OCI-LY7 (cell line): ENCODE results near the gene CORO2B. TPM values are rescaled to one million over a fixed set of nuclear protein-coding genes. Genes with fewer than 3 reads are reported as not detected.

Experiments
- BruUV-seq: library from RNA; stranded (reverse); fragments of 400-500 nt; replicated peaks from 2 replicates; lab custom pipeline; 2021; lab: Mats Ljungman, UMichigan
- CTCF ChIA-PET: fragments of 300-600 bp; sonication (Branson Sonifier 250); formaldehyde crosslinking; loops from one replicate; lab custom pipeline; 2022; ENCODE audit warnings: antibody characterized with exemption; ENCODE audit not compliant: unreplicated experiment; lab: Charles Lee
- POLR2A ChIA-PET: fragments of 300-600 bp; sonication (Branson Sonifier 250); formaldehyde crosslinking; loops from one replicate; lab custom pipeline; 2022; ENCODE audit warnings: antibody characterized with exemption; lab: Charles Lee
- DNase-seq: peaks from one replicate; pipeline ENCODE4 v3.0.0-alpha.2; 2015; ENCODE audit warnings: low spot score
- H2AFZ ChIP-seq: fragments of 200-600 bp; sonication (generic), shearing (Covaris generic); 2 replicates; pipeline ENCODE4 v1.6.1; 2014; ENCODE audit warnings: mild to moderate bottlenecking, antibody characterized with exemption, low read length, moderate library complexity
- H3K27ac ChIP-seq: fragments of 200-600 bp; sonication (generic); 2 replicates; pipeline ENCODE4 v1.5.1; 2014; ENCODE audit warnings: mixed run types, low read depth, mild to moderate bottlenecking, moderate library complexity, low read length, inconsistent platforms; ENCODE audit not compliant: poor library complexity, severe bottlenecking
- H3K36me3 ChIP-seq: fragments of 200-600 bp; sonication (generic); 2 replicates; pipeline ENCODE4 v1.6.1; 2014; ENCODE audit warnings: mild to moderate bottlenecking, antibody characterized with exemption, low read length, moderate library complexity, mixed read lengths; ENCODE audit not compliant: insufficient read depth
- H3K4me1 ChIP-seq: fragments of 200-600 bp; sonication (generic); 2 replicates; pipeline ENCODE4 v1.5.1; 2014; ENCODE audit warnings: mild to moderate bottlenecking, low read length; ENCODE audit not compliant: insufficient read depth, poor library complexity, severe bottlenecking
- H3K4me2 ChIP-seq: fragments of 200-600 bp; sonication (generic); 2 replicates; pipeline ENCODE4 v1.6.1; 2014; ENCODE audit warnings: mild to moderate bottlenecking, low read length
- H3K4me3 ChIP-seq: fragments of 200-600 bp; sonication (generic); 2 replicates; pipeline ENCODE4 v1.5.1; 2014; ENCODE audit warnings: mild to moderate bottlenecking, low read depth, low read length; ENCODE audit not compliant: poor library complexity, severe bottlenecking
- H3K79me2 ChIP-seq: fragments of 200-600 bp; sonication (generic); 2 replicates; pipeline ENCODE4 v1.6.1; 2016; ENCODE audit warnings: low read depth, mild to moderate bottlenecking, low read length, moderate library complexity, mixed read lengths; ENCODE audit not compliant: insufficient read depth
- H3K9me2 ChIP-seq: fragments of 200-600 bp; sonication (generic); 2 replicates; pipeline ENCODE4 v1.6.1; 2016; ENCODE audit warnings: mild to moderate bottlenecking, low read length, mixed read lengths; ENCODE audit not compliant: insufficient read depth
- H3K9me3 ChIP-seq: fragments of 200-600 bp; sonication (generic); 2 replicates; pipeline ENCODE4 v1.6.1; 2014; ENCODE audit warnings: mild to moderate bottlenecking, mixed run types, low read length, mixed read lengths
- H4K20me1 ChIP-seq: fragments of 200-600 bp; sonication (generic); 2 replicates; pipeline ENCODE4 v1.6.1; 2014; ENCODE audit warnings: mild to moderate bottlenecking, antibody characterized with exemption, low read length, moderate library complexity, mixed read lengths; ENCODE audit not compliant: insufficient read depth
- CTCF ChIP-seq: fragments of 200-600 bp; sonication (generic); conservative IDR thresholded peaks from 2 replicates; pipeline ENCODE4 v1.5.1; 2014; ENCODE audit warnings: mild to moderate bottlenecking, antibody characterized with exemption, low read length, moderate library complexity, mixed read lengths
- EZH2phosphoT487 ChIP-seq: fragments of 200-600 bp; sonication (generic); IDR thresholded peaks from 2 replicates; pipeline ENCODE4 v1.6.1; 2018; ENCODE audit warnings: low read depth, borderline replicate concordance, mild to moderate bottlenecking, mixed run types, antibody characterized with exemption, low read length, moderate library complexity, mixed read lengths
- intact Hi-C: fragments of 100-400 bp; cut with micrococcal nuclease; formaldehyde crosslinking; loops from one replicate; pipeline ENCODE4 v1.10.0; 2022; ENCODE audit not compliant: unreplicated experiment
- total RNA-seq, 2 experiments: library from RNA; depleted of rRNA in 1 of 2; stranded (reverse); fragments of >200 nt in 1 of 2; shearing (Covaris generic) in 1 of 2; gene quantifications; 2 replicates each; pipeline ENCODE4 v1.2.3, GENCODE V29; 2014 to 2022

The CORO2B gene
- total RNA-seq, 2 experiments from 2014 or later, result 7.4 to 12.5 TPM

GRCh38 chr15:68570974-68571373 lies 7.8 kb upstream of the CORO2B start:
- H3K27ac ChIP-seq, result no peak overlapping the region
- BruUV-seq, result no TSS peak
- no peak for TF ChIP-seq EZH2phosphoT487
- no peak for TF ChIP-seq CTCF
- H3K4me2 ChIP-seq, result no peak overlapping the region
- CTCF ChIA-PET, result interaction anchor here (0.9 kb wide), 1 partner anchor 11 kb away, joined by 3 read pairs; no protein-coding TSS in a partner anchor
- H3K4me3 ChIP-seq, result no peak overlapping the region
- POLR2A ChIA-PET, result interaction anchor here (1.3 to 1.5 kb wide), 2 partner anchors 11 to 60 kb away, joined by 3 to 6 read pairs; no protein-coding TSS in a partner anchor
- intact Hi-C loops, result no loop called here
- peaks cover 46% of the 10 kb centered on the region for H3K4me1 ChIP-seq
- H3K79me2 ChIP-seq, result no peaks in the 10 kb centered on the region
- H3K36me3 ChIP-seq, result peaks cover under 1% of the 10 kb centered on the region; the same call in 1 of the 2 replicates
- H3K9me3 ChIP-seq, result no peaks in the 10 kb centered on the region
- DNase-seq, result no peak
- no peaks in the 10 kb centered on the region for H4K20me1 ChIP-seq
- no peak overlapping the region for H2AFZ ChIP-seq
- H3K9me2 ChIP-seq, result no peaks in the 10 kb centered on the region

DNA sequence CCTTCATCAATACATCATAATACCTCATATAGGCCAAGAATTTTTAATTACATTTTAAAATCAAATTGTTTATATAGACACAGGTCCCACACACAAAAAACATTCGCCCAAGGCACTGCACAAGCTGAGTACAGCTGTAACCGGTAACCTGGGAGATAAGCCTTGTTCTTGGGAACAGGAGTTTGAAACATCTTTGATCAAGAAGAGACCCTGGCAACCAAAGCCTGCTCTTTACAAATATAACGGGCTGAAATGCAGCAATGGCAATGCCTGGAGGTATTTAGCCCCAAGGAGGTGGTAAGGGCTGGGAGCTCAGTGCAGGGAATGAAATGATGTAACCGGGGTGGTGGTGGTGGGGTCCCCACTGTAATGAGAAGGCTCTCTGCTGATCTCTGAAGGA lies 7.2 kb upstream of the CORO2B start:
- H3K9me2 ChIP-seq, result no peaks in the 10 kb centered on the region
- no peak for DNase-seq
- H3K79me2 ChIP-seq, result no peaks in the 10 kb centered on the region
- H2AFZ ChIP-seq, result no peak overlapping the region
- H3K36me3 ChIP-seq, result no peaks in the 10 kb centered on the region
- no peak overlapping the region for H3K4me2 ChIP-seq
- no TSS peak for BruUV-seq
- TF ChIP-seq EZH2phosphoT487, result no peak
- TF ChIP-seq CTCF, result no peak
- no peak overlapping the region for H3K27ac ChIP-seq
- POLR2A ChIA-PET, result interaction anchor here (1.5 kb wide), 1 partner anchor 60 kb away, joined by 6 read pairs; no protein-coding TSS in a partner anchor
- no peaks in the 10 kb centered on the region for H3K9me3 ChIP-seq
- no peaks in the 10 kb centered on the region for H4K20me1 ChIP-seq
- CTCF ChIA-PET, result interaction anchor here (0.9 kb wide), 1 partner anchor 11 kb away, joined by 3 read pairs; no protein-coding TSS in a partner anchor
- intact Hi-C loops, result no loop called here
- H3K4me1 ChIP-seq, result peaks cover 51% of the 10 kb centered on the region
- no peak overlapping the region for H3K4me3 ChIP-seq

DNA sequence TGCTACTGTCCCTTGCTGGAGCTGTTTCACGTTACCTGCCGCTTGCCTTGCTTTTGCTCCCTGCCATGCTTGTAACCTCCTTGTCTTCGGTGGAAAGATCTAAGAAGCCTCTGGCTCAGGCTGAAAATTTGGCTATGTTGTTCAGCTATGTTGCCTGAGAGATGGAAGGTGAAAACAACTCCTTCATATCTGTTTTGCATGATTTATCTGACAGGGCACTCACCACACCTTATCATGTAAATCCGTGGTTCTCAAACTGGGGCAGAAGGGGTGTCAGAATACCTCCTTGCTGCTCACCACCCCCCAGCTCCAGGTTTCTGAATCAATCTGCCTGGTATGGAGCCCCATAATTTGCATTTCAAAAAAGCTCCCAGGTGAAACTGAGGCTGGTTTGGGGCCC lies 6.5 kb upstream of the CORO2B start:
- POLR2A ChIA-PET, result interaction anchor here (0.7 to 1.5 kb wide), 3 partner anchors 10 to 12 kb away, joined by 3 read pairs; no protein-coding TSS in a partner anchor
- Histone ChIP-seq H3K4me2 (peak overlapping the region; percentile 37), H3K27ac (no peak overlapping the region), H3K9me3 (no peaks in the 10 kb centered on the region), H2AFZ (no peak overlapping the region), H4K20me1 (no peaks in the 10 kb centered on the region), H3K9me2 (no peaks in the 10 kb centered on the region), H3K36me3 (no peaks in the 10 kb centered on the region), H3K4me3 (no peak overlapping the region), H3K79me2 (no peaks in the 10 kb centered on the region), H3K4me1 (peaks cover 58% of the 10 kb centered on the region)
- intact Hi-C loops, result no loop called here
- CTCF ChIA-PET, result no interaction called here
- BruUV-seq, result no TSS peak
- DNase-seq, result no peak
- no peak for TF ChIP-seq CTCF
- TF ChIP-seq EZH2phosphoT487, result no peak
